GM21526 (cell line): ENCODE measurements around the gene HERC4.
"Not testable (repeated sequence)": the region's sequence is repeated elsewhere in the genome, so short reads cannot be mapped to it uniquely, and the experiment has no call there.

Experiments
- ATAC-seq: cut with Tn5 transposase; IDR thresholded peaks from one replicate; pipeline ENCODE4 v1.9.1; 2021; ENCODE audit warnings: moderate library complexity; ENCODE audit not compliant: unreplicated experiment, low FRiP score

Gene HERC4

GRCh38 chr10:67976292-67977245 lies 98.5 kb downstream of the HERC4 start:
- ATAC-seq = no peak

- no peak for ATAC-seq
These were observed 99.2 kb downstream of the HERC4 start for GRCh38 chr10:67975871-67976270.

- no peak for ATAC-seq
These were observed 103.8 kb downstream of the HERC4 start for GRCh38 chr10:67971311-67971710.

GRCh38 chr10:67969875-67970274 lies 105.2 kb downstream of the HERC4 start:
- no peak for ATAC-seq

- ATAC-seq = not testable (repeated sequence)
These were observed 109.0 kb downstream of the HERC4 start for GRCh38 chr10:67966035-67966434.

- no peak for ATAC-seq
These were observed 109.6 kb downstream of the HERC4 start for GRCh38 chr10:67965456-67965855.

GRCh38 chr10:67959839-67960476 lies 115.1 kb downstream of the HERC4 start:
- ATAC-seq = no peak

GRCh38 chr10:67955614-67956013 lies 119.5 kb downstream of the HERC4 start:
- ATAC-seq = no peak

GRCh38 chr10:67943917-67944316 lies 131.2 kb downstream of the HERC4 start:
- ATAC-seq = no peak

GRCh38 chr10:67936416-67936815 lies 138.7 kb downstream of the HERC4 start:
- ATAC-seq = no peak

GRCh38 chr10:67935223-67935622 lies 139.9 kb downstream of the HERC4 start:
- no peak for ATAC-seq

- no peak for ATAC-seq
These were observed 140.7 kb downstream of the HERC4 start for GRCh38 chr10:67934336-67934735.

- no peak for ATAC-seq
These were observed 141.9 kb downstream of the HERC4 start for GRCh38 chr10:67933199-67933598.

- ATAC-seq = no peak
These were observed 148.1 kb downstream of the HERC4 start for GRCh38 chr10:67926951-67927350.

- no peak for ATAC-seq
These were observed 149.6 kb downstream of the HERC4 start for GRCh38 chr10:67925449-67926005.

GRCh38 chr10:67924136-67924535 lies 150.9 kb downstream of the HERC4 start:
- no peak for ATAC-seq

GRCh38 chr10:67923551-67923950 lies 151.5 kb downstream of the HERC4 start:
- no peak for ATAC-seq

GRCh38 chr10:67921065-67921464 lies 154.0 kb downstream of the HERC4 start:
- ATAC-seq = no peak

- no peak for ATAC-seq
These were observed 157.4 kb downstream of the HERC4 start for GRCh38 chr10:67917679-67918078.

- no peak for ATAC-seq
These were observed 157.9 kb downstream of the HERC4 start for GRCh38 chr10:67917169-67917568.

GRCh38 chr10:67914777-67915340 lies 160.2 kb downstream of the HERC4 start:
- no peak for ATAC-seq
